ENCODE data around the gene BNIP3. TPM values are rescaled to one million over a fixed set of nuclear protein-coding genes. Genes with fewer than 3 reads are reported as not detected.

Gene BNIP3
- total RNA-seq, 1 donor from 2014 or later = 57.3 TPM

DNA sequence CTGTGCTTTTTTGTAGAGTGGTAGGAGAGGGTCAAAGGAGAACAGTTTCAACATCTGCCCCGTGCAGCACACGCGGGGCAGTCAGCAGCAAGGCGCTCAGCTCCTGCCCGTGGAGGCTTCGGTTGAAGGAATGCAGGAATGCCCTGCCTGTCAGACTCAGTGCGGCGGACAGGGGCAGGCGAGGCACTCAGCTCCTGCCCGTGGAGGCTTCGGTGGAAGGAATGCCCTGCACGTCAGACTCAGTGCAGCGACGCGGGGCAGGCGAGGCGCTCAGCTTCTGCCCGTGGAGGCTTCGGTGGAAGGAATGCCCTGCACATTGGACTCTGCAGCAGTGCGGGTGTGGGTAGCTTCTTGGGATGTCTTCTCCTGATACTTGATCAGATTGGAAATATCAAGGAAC is 43.9 kb downstream of the BNIP3 start:
- Histone ChIP-seq H3K27me3 (ENCODE audit: control insufficient read depth, insufficient read depth, low read length) (no peaks in the 10 kb centered on the region), H3K4me3 (ENCODE audit: low read depth, low read length) (no peak overlapping the region), H3K36me3 (ENCODE audit: control insufficient read depth, insufficient read depth, low read length) (no peaks in the 10 kb centered on the region)
- DNase-seq (ENCODE audit: low read depth) = peak; percentile 18
- TF ChIP-seq, protein P1, sequence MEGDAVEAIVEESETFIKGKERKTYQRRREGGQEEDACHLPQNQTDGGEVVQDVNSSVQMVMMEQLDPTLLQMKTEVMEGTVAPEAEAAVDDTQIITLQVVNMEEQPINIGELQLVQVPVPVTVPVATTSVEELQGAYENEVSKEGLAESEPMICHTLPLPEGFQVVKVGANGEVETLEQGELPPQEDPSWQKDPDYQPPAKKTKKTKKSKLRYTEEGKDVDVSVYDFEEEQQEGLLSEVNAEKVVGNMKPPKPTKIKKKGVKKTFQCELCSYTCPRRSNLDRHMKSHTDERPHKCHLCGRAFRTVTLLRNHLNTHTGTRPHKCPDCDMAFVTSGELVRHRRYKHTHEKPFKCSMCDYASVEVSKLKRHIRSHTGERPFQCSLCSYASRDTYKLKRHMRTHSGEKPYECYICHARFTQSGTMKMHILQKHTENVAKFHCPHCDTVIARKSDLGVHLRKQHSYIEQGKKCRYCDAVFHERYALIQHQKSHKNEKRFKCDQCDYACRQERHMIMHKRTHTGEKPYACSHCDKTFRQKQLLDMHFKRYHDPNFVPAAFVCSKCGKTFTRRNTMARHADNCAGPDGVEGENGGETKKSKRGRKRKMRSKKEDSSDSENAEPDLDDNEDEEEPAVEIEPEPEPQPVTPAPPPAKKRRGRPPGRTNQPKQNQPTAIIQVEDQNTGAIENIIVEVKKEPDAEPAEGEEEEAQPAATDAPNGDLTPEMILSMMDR (IDR thresholded peaks at IDR 0.05; ENCODE audit: insufficient read depth, low read length, poor library complexity, severe bottlenecking) = no peak

DNA sequence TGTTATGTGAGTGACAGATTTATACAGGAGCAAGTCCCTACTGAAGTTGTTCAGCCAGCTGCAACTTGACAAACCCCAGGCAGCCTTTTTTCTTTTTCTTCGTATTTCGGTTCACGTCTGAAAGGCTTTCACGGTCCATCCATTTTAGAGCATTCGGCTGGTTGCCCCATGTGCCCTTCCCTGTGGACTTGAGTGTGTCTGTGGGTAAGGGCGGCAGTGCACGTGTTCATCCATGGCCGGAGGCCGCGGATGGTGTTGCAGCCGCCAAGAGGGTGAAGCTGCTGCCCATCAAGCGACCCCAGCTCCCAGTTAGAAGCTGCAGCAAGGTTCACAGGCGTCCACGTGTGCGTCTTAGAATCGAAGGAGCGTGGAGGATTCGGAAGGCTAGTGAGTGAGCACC is 45.0 kb downstream of the BNIP3 start:
- H3K36me3 ChIP-seq (ENCODE audit: control insufficient read depth, insufficient read depth, low read length) = no peaks in the 10 kb centered on the region

DNA sequence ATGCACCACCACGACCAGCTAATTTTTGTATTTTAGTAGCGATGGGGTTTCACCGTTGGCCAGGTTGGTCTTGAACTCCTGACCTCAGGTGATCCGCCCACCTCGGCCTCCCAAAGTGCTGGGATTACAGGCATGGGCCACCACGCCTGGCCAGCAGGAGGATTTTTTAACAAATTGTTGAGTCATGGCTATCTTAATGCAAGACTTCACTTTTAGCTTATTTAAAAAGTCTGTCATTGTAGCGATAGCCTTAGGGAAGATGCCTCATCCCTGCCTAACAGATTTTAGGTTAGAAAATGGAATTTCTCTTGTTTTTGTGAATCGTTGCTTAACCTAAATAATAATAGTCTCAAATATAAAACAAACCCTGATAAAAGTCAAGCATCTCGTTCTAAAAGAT is 45.4 kb downstream of the BNIP3 start:
- Histone ChIP-seq H3K27me3 (ENCODE audit: control insufficient read depth, insufficient read depth, low read length) (no peaks in the 10 kb centered on the region), H3K4me3 (ENCODE audit: low read depth, low read length) (no peak overlapping the region), H3K36me3 (ENCODE audit: control insufficient read depth, insufficient read depth, low read length) (no peaks in the 10 kb centered on the region)
- TF ChIP-seq, protein P1 (IDR thresholded peaks at IDR 0.05; ENCODE audit: insufficient read depth, low read length, poor library complexity, severe bottlenecking) = no peak
- DNase-seq (ENCODE audit: low read depth) = no peak

More for the DNA sequence above, 45.0 kb downstream of the BNIP3 start:
- no peak for DNase-seq (ENCODE audit: low read depth)
- Histone ChIP-seq H3K4me3 (ENCODE audit: low read depth, low read length) (no peak overlapping the region), H3K27me3 (ENCODE audit: control insufficient read depth, insufficient read depth, low read length) (no peaks in the 10 kb centered on the region)
- TF ChIP-seq, protein P1 (IDR thresholded peaks at IDR 0.05; ENCODE audit: insufficient read depth, low read length, poor library complexity, severe bottlenecking) = no peak

DNA sequence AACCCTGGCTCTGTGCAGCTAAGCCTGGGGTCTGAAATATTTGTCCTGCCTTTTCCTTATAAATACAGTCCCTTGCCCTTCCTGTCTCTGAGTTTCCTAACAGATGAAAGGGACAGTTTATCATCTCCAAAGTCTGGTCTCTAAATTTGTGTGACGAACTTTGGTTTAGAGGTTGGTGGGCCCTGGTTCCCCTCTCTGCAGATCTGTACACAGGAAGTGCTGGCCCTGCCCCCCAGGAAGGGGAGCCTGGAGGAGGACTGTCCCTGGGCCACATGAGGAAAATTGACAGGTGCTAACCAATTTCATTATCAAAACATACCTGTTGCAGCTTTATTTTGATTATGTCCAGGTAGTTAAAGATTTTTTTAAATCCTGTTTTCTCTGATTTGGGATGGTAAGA is 46.5 kb downstream of the BNIP3 start:
- Histone ChIP-seq H3K36me3 (ENCODE audit: control insufficient read depth, insufficient read depth, low read length) (no peaks in the 10 kb centered on the region), H3K27me3 (ENCODE audit: control insufficient read depth, insufficient read depth, low read length) (no peaks in the 10 kb centered on the region), H3K4me3 (ENCODE audit: low read depth, low read length) (no peak overlapping the region)
- TF ChIP-seq, protein P1 (IDR thresholded peaks at IDR 0.05; ENCODE audit: insufficient read depth, low read length, poor library complexity, severe bottlenecking) = no peak
- DNase-seq (ENCODE audit: low read depth) = no peak

DNA sequence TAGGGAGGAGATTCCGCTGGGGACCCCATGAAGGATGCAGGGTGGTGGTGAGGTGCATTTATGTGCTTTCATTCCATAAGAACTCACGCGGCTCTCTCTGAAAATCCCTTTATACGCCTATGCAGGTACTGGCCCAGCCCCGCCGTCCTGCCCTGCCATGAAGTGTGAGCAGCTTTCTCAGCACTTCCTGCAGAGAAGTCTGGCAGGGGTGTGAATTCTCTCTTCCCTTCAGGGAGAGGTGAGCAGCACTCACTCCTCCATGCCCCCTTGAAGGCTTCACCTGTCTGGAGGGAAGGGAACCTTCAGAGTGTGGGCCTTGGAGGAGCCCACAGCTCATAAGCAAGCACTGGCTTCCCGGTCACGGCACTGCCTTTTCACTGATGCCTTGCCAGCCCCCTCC is 47.0 kb downstream of the BNIP3 start:
- TF ChIP-seq, protein P1 (IDR thresholded peaks at IDR 0.05; ENCODE audit: insufficient read depth, low read length, poor library complexity, severe bottlenecking) = no peak
- DNase-seq (ENCODE audit: low read depth) = no peak
- Histone ChIP-seq H3K27me3 (ENCODE audit: control insufficient read depth, insufficient read depth, low read length) (no peaks in the 10 kb centered on the region), H3K36me3 (ENCODE audit: control insufficient read depth, insufficient read depth, low read length) (no peaks in the 10 kb centered on the region), H3K4me3 (ENCODE audit: low read depth, low read length) (no peak overlapping the region)

DNA sequence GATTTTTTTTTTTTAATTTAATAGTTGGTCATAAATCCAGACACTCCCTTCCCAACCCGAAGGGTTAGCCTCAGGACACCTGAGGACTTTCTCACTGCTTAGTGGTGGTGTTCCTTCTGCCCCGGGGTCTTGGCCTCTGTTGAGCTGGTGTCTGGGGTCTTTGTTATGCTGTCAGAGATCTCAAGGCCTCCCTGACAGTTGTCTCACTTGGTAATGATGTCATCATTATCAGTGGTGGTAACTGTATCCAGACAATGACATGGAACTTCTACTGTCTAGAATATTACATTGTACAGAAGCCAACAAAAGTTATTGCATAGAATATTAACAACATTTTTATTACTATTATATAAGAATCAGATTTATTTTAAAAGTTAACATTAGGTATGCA is 48.0 kb downstream of the BNIP3 start:
- TF ChIP-seq, protein P1 (IDR thresholded peaks at IDR 0.05; ENCODE audit: insufficient read depth, low read length, poor library complexity, severe bottlenecking) = no peak
- no peaks in the 10 kb centered on the region for H3K27me3 ChIP-seq (ENCODE audit: control insufficient read depth, insufficient read depth, low read length)
- no peaks in the 10 kb centered on the region for H3K36me3 ChIP-seq (ENCODE audit: control insufficient read depth, insufficient read depth, low read length)
- H3K4me3 ChIP-seq (ENCODE audit: low read depth, low read length) = no peak overlapping the region
- DNase-seq (ENCODE audit: low read depth) = no peak

Data from kidney epithelial cell (primary cell).